ENCODE measurements around the gene HS3ST3A1.

- TF ChIP-seq POLR2A (IDR thresholded peaks at IDR 0.05; ENCODE audit: low read length) (no peak), GATA1 (IDR thresholded peaks at IDR 0.05; ENCODE audit: low read depth, low read length) (no peak)
Observed at GRCh38 chr17:13495423-13495822, 106.3 kb downstream of the HS3ST3A1 start.
